IPS-18a (cell line): Measurements from ENCODE around the gene ABCB7.
"Not testable (repeated sequence)": the region's sequence is repeated elsewhere in the genome, so short reads cannot be mapped to it uniquely, and the experiment has no call there.

Experiments
- H3K27ac ChIP-seq: one replicate; pipeline ENCODE4 v1.5.1; 2013; ENCODE audit warnings: low read length
- H3K27me3 ChIP-seq: one replicate; pipeline ENCODE4 v1.6.1; 2013; ENCODE audit warnings: mild to moderate bottlenecking, low read length; ENCODE audit not compliant: control insufficient read depth, insufficient read depth
- H3K36me3 ChIP-seq: one replicate; pipeline ENCODE4 v1.6.1; 2013; ENCODE audit warnings: low read depth, low read length; ENCODE audit not compliant: control insufficient read depth
- H3K4me1 ChIP-seq: one replicate; pipeline ENCODE4 v1.6.1; 2013; ENCODE audit warnings: low read depth, low read length; ENCODE audit not compliant: control insufficient read depth
- H3K4me3 ChIP-seq: one replicate; pipeline ENCODE4 v1.5.1; 2013; ENCODE audit warnings: low read length
- H3K9ac ChIP-seq: one replicate; pipeline ENCODE4 v1.6.1; 2013; ENCODE audit warnings: mild to moderate bottlenecking, low read length, moderate library complexity
- H3K9me3 ChIP-seq: one replicate; pipeline ENCODE4 v1.6.1; 2013; ENCODE audit warnings: low read depth, low read length; ENCODE audit not compliant: control insufficient read depth

Gene ABCB7

GRCh38 chrX:75084757-75085156 is 71.3 kb downstream of the ABCB7 start:
- no peak overlapping the region for H3K4me3 ChIP-seq
- no peaks in the 10 kb centered on the region for H3K4me1 ChIP-seq
- peaks cover 12% of the 10 kb centered on the region for H3K9me3 ChIP-seq
- H3K27me3 ChIP-seq, result no peaks in the 10 kb centered on the region
- no peaks in the 10 kb centered on the region for H3K36me3 ChIP-seq
- no peak overlapping the region for H3K9ac ChIP-seq
- H3K27ac ChIP-seq, result no peak overlapping the region

GRCh38 chrX:75076429-75076828 is 79.7 kb downstream of the ABCB7 start:
- Histone ChIP-seq H3K9me3 (peaks cover 9% of the 10 kb centered on the region), H3K27me3 (no peaks in the 10 kb centered on the region), H3K9ac (no peak overlapping the region), H3K4me3 (no peak overlapping the region), H3K36me3 (no peaks in the 10 kb centered on the region), H3K4me1 (no peaks in the 10 kb centered on the region), H3K27ac (no peak overlapping the region)

- Histone ChIP-seq H3K27me3 (no peaks in the 10 kb centered on the region), H3K4me1 (no peaks in the 10 kb centered on the region), H3K4me3 (no peak overlapping the region), H3K27ac (no peak overlapping the region), H3K9me3 (peaks cover 14% of the 10 kb centered on the region), H3K9ac (no peak overlapping the region), H3K36me3 (no peaks in the 10 kb centered on the region)
These were observed 81.6 kb downstream of the ABCB7 start for GRCh38 chrX:75074475-75074874.

GRCh38 chrX:75071334-75071733 is 84.7 kb downstream of the ABCB7 start:
- Histone ChIP-seq H3K9me3 (peaks cover 21% of the 10 kb centered on the region), H3K27ac (no peak overlapping the region), H3K4me1 (no peaks in the 10 kb centered on the region), H3K36me3 (no peaks in the 10 kb centered on the region), H3K4me3 (no peak overlapping the region), H3K9ac (no peak overlapping the region), H3K27me3 (no peaks in the 10 kb centered on the region)

GRCh38 chrX:75067931-75068330 is 88.2 kb downstream of the ABCB7 start:
- Histone ChIP-seq H3K36me3 (no peaks in the 10 kb centered on the region), H3K9ac (no peak overlapping the region), H3K4me1 (no peaks in the 10 kb centered on the region), H3K27me3 (no peaks in the 10 kb centered on the region), H3K4me3 (no peak overlapping the region), H3K9me3 (peaks cover 22% of the 10 kb centered on the region), H3K27ac (no peak overlapping the region)

- H3K27ac ChIP-seq, result no peak overlapping the region
- H3K36me3 ChIP-seq, result no peaks in the 10 kb centered on the region
- peaks cover 7% of the 10 kb centered on the region for H3K9me3 ChIP-seq
- H3K4me1 ChIP-seq, result no peaks in the 10 kb centered on the region
- no peak overlapping the region for H3K9ac ChIP-seq
- H3K4me3 ChIP-seq, result no peak overlapping the region
- no peaks in the 10 kb centered on the region for H3K27me3 ChIP-seq
These were observed 94.4 kb downstream of the ABCB7 start for GRCh38 chrX:75061701-75062100.

- Histone ChIP-seq H3K27me3 (no peaks in the 10 kb centered on the region), H3K4me3 (no peak overlapping the region), H3K9ac (no peak overlapping the region), H3K36me3 (no peaks in the 10 kb centered on the region), H3K9me3 (peaks cover 17% of the 10 kb centered on the region), H3K4me1 (no peaks in the 10 kb centered on the region), H3K27ac (no peak overlapping the region)
These were observed 105.0 kb downstream of the ABCB7 start for GRCh38 chrX:75051047-75051446.

GRCh38 chrX:75045369-75045768 is 110.7 kb downstream of the ABCB7 start:
- Histone ChIP-seq H3K4me1 (no peaks in the 10 kb centered on the region), H3K27me3 (no peaks in the 10 kb centered on the region), H3K4me3 (no peak overlapping the region), H3K27ac (no peak overlapping the region), H3K9me3 (peaks cover 38% of the 10 kb centered on the region), H3K36me3 (no peaks in the 10 kb centered on the region), H3K9ac (no peak overlapping the region)

- not testable (repeated sequence) for H3K27me3 ChIP-seq, H3K9ac ChIP-seq, H3K36me3 ChIP-seq, H3K4me1 ChIP-seq, H3K27ac ChIP-seq, H3K4me3 ChIP-seq
- peaks cover 50% of the 10 kb centered on the region for H3K9me3 ChIP-seq
These were observed 111.9 kb downstream of the ABCB7 start for GRCh38 chrX:75044142-75044541.

- Histone ChIP-seq H3K27me3 (no peaks in the 10 kb centered on the region), H3K27ac (no peak overlapping the region), H3K9me3 (peaks cover 61% of the 10 kb centered on the region), H3K4me3 (no peak overlapping the region), H3K9ac (no peak overlapping the region), H3K4me1 (no peaks in the 10 kb centered on the region), H3K36me3 (no peaks in the 10 kb centered on the region)
These were observed 117.2 kb downstream of the ABCB7 start for GRCh38 chrX:75038925-75039324.
